Activated T-cell treated with anti-CD3 and anti-CD28 coated beads, Interleukin-2, amount 50 U/mL, for 4 hours (primary cell): Measurements from ENCODE around the gene HDLBP. TPM values are rescaled to one million over a fixed set of nuclear protein-coding genes. Genes with fewer than 3 reads are reported as not detected.
"Not testable (repeated sequence)": the region's sequence is repeated elsewhere in the genome, so short reads cannot be mapped to it uniquely, and the experiment has no call there.

Source experiments
- ATAC-seq, 2 donors: fragments of 200-7000 bp; cut with Tn5 transposase; one replicate each; pipeline ENCODE4 v1.10.0; 2021
- DNase-seq: peaks from one replicate; pipeline ENCODE4 v3.0.0-alpha.2; 2020
- H3K27me3 Mint-ChIP-seq: one replicate; pipeline ENCODE4 v1.8.0; 2021; ENCODE audit warnings: low read depth, mixed read lengths
- H3K36me3 Mint-ChIP-seq: one replicate; pipeline ENCODE4 v1.8.0; 2022; ENCODE audit warnings: mixed read lengths; ENCODE audit not compliant: insufficient read depth
- H3K4me1 Mint-ChIP-seq: one replicate; pipeline ENCODE4 v1.8.0; 2021; ENCODE audit warnings: low read depth, mixed read lengths
- H3K4me3 Mint-ChIP-seq: one replicate; pipeline ENCODE4 v1.8.0; 2021; ENCODE audit warnings: mild to moderate bottlenecking, moderate library complexity, mixed read lengths
- H3K9me3 Mint-ChIP-seq: one replicate; pipeline ENCODE4 v1.8.0; 2021; ENCODE audit warnings: mixed read lengths
- total RNA-seq, 3 donors: library from RNA; stranded (reverse); gene quantifications; one replicate each; pipeline ENCODE4 v1.2.1, GENCODE V29; 2021

The HDLBP gene
- total RNA-seq, 3 donors from 2014 or later, result 231 to 270 (median 257) TPM

DNA sequence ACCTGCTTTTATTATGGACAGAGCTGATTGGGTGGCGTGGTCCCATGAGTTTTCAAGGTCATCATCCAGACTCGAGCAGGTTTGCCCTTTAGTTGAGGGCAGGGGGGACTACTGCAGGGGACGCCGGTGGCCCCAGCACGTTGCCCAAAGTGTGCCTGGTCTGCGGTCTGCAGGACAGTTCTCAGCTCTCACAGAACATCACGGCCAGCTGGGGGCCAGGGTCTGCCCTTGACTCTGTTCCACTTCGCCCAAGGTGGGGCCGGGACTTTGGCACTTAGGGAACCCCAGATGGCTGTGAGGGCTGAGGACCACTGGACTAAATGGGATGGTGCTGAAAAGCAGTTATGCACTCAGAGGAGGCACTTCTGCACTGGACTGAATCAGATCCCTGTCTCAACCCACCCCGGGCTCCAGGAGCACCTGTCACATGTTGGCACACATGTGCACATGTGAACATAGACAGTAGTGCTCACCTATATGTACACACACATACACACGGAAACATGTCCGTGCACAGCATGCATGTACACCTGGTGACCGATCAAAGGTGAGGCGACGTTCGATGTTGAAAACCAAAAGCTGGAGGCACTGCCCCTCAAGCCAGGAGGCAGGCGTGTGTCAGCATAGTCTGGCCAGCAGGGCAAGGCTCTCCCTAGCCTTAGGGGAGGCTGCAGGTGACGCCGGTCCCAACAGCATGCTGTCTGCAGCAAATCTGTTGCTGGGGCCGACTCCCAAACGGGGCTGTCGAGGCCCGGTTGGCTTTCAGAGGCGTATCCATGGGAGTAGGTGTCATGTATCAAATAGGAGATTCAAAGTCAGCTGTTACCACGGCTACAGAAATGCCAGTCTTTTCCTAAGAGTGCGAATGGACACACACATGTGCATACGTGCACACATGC lies 116.8 kb downstream of the HDLBP start:
- no peaks in the 10 kb centered on the region for H3K36me3 Mint-ChIP-seq
- DNase-seq (no peak), ATAC-seq (no peak)
- no peak overlapping the region for H3K4me3 Mint-ChIP-seq
- H3K27me3 Mint-ChIP-seq, result no peaks in the 10 kb centered on the region
- no peaks in the 10 kb centered on the region for H3K9me3 Mint-ChIP-seq
- no peaks in the 10 kb centered on the region for H3K4me1 Mint-ChIP-seq

DNA sequence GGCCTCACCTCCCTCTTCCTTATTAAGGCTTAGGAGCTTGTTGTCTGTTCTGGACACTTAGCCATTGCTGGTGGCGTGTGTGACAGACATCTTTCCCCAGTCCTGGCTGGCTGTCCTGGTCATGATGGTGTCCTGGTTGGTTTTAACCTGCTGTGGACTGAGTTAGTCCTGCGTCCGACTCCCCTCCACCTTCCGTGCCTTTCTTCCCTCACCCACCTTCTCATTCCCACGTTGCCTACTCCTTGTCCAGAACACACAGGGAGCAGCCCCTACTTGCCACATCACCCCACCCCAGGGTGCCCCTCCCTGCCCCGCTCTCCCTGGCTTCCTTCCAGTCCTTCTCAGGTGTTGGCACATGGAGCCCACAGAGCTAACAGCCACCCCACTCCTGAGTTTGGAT lies 117.5 kb downstream of the HDLBP start:
- no peak for DNase-seq
- Mint-ChIP-seq H3K4me3 (no peak overlapping the region), H3K36me3 (no peaks in the 10 kb centered on the region), H3K9me3 (no peaks in the 10 kb centered on the region), H3K4me1 (no peaks in the 10 kb centered on the region), H3K27me3 (no peaks in the 10 kb centered on the region)
- no peak for ATAC-seq

DNA sequence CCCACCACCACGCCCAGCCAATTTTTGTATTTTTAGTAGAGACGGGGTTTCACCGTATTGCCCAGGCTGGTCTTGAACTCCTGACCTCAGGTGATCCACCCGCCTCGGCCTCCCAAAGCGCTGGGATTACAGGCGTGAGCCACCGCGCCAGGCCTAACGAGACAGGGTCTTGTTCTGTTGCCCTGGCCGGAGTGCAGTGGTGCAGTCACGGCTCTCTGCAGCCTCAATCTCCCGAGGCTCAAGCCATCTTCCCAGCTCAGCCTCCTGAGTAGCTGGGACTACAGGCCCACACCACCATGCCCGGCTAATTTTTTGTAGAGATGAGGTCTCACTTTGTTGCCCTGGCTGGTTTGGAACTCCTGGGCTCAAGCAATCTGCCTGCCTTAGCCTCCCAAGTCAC lies 118.2 kb downstream of the HDLBP start:
- H3K27me3 Mint-ChIP-seq, H3K4me3 Mint-ChIP-seq, H3K9me3 Mint-ChIP-seq, ATAC-seq, DNase-seq, H3K36me3 Mint-ChIP-seq, H3K4me1 Mint-ChIP-seq: not testable (repeated sequence)

DNA sequence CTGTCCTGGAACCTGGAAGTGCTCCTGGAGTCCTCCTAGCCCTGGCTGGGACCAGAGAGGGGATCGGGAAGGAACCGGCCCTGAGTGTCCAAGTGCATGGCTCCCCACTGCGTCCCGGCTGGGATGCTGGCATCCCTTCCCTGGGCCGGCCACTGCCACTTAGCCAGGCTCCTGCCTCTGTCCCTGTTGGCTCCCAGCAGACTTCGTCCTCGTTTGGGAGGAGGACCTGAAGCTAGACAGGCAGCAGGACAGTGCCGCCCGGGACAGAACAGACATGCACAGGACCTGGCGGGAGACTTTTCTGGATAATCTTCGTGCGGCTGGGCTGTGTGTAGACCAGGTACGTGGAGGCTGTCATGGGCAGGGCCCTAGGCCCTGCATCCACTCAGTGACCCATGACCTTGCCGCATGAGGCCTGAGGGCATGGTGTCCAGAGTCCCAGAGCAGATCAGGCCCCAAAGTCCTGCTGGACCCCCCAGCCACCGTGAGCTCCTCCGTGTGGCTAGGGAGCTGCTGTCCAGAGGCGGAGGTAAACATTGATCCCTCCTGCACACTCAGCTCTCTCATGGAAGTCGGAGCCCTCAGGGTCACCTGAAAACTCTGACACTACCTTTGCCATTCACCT lies 119.9 kb downstream of the HDLBP start:
- Mint-ChIP-seq H3K27me3 (no peaks in the 10 kb centered on the region), H3K4me3 (no peak overlapping the region), H3K9me3 (no peaks in the 10 kb centered on the region), H3K36me3 (no peaks in the 10 kb centered on the region), H3K4me1 (no peaks in the 10 kb centered on the region)
- no peak for ATAC-seq
- DNase-seq, result no peak

DNA sequence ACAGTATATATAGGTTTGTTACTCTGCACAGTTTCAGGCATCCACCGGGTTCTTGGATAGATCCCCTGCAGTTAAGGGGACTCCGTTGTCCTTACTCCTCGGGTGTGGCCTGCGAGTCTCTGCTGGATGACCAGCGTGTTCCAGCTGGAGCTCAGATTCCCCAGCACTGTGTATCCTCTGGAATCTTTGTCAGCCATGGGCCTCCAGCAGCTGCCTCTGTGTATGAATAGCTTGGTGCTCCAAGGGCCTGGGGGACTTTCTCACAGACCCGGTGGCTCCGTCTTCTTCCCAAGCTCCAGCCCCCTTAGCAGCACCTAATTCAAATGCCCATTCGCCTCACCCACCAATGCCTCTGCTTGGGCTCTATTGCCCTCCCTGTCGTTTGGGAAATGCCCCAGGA lies 120.7 kb downstream of the HDLBP start:
- Mint-ChIP-seq H3K36me3 (no peaks in the 10 kb centered on the region), H3K4me3 (no peak overlapping the region), H3K27me3 (no peaks in the 10 kb centered on the region), H3K9me3 (no peaks in the 10 kb centered on the region), H3K4me1 (no peaks in the 10 kb centered on the region)
- no peak for DNase-seq
- no peak for ATAC-seq

DNA sequence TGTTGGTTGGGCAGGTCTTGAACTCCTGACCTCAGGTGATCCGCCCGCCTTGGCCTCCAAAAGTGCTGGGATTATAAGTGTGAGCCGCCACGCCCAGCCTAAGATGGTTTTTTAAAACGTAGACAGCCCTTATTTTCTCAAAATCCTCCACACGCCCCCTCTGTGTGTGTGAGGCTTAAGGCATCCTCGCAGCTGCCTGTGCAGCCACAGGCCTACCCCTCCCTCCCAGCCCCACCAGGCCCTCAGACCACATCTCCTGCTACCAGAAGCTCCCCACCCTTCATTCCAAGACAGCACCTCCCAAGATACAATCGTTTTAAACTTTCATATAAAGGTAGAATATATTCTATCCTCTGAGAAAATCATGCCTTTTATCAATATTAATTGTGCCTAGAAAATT lies 122.2 kb downstream of the HDLBP start:
- no peak for DNase-seq
- no peak overlapping the region for H3K4me3 Mint-ChIP-seq
- no peaks in the 10 kb centered on the region for H3K36me3 Mint-ChIP-seq
- no peak for ATAC-seq
- H3K9me3 Mint-ChIP-seq, result no peaks in the 10 kb centered on the region
- H3K27me3 Mint-ChIP-seq, result no peaks in the 10 kb centered on the region
- H3K4me1 Mint-ChIP-seq, result no peaks in the 10 kb centered on the region

DNA sequence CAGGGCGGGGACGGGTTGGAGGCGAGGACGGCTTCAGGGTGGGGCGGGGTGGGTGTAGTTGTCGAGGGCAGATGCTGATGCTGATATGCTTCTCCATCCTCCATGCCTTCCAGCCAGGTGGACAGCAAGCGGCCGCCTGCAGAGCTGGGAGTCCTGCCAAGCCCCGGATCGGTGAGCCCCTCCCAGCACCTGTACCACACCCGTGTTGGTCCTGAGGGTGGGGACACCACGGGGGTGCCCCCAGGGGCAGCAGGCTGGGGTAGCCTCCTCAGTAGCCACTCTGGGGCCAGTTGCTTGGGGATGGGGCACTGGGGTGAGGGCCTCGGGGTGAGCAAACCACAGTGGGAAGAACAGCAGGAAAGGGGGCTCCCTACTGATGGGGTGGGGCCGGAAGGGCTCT lies 124.4 kb downstream of the HDLBP start:
- no peak for ATAC-seq

DNA sequence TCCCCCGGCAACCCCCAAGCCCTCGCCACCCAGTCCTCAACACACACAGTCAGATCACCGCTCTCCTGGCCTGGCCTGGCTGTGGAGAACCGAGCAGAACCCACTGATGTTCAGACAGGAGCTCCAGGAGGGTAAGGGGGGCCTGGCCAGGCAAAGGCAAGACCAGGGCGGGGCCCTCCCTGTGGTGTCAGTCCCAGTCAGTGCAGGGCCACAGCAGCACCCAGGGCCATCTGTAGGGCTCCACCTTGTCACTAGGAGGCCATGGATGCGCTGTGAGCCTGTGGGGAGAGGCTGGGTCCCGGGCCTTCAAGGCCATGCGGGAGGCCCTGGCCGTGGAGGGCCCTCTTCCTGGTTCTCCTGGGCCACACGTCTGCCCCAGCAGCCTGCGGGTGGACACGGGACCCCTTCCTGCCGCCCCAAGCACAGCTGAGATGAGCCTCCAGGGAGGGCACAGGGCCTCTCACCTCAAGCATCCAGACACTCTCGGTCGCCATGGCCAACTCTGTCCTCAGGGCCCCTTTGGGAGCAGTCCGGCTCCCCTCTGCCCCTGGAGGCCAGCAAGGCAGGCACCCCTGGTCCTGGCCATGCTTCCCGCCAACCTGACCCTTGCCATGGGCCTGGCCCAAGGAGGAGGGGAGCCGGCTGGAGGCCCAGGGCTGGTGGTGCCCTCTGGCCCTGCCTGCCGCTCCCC lies 125.0 kb downstream of the HDLBP start:
- Mint-ChIP-seq H3K27me3 (no peaks in the 10 kb centered on the region), H3K4me1 (no peaks in the 10 kb centered on the region), H3K36me3 (no peaks in the 10 kb centered on the region), H3K4me3 (no peak overlapping the region), H3K9me3 (no peaks in the 10 kb centered on the region)
- ATAC-seq, result no peak
- no peak for DNase-seq

More for the DNA sequence above, 124.4 kb downstream of the HDLBP start:
- Mint-ChIP-seq H3K4me1 (no peaks in the 10 kb centered on the region), H3K4me3 (no peak overlapping the region), H3K9me3 (no peaks in the 10 kb centered on the region), H3K27me3 (no peaks in the 10 kb centered on the region), H3K36me3 (no peaks in the 10 kb centered on the region)
- DNase-seq, result no peak

DNA sequence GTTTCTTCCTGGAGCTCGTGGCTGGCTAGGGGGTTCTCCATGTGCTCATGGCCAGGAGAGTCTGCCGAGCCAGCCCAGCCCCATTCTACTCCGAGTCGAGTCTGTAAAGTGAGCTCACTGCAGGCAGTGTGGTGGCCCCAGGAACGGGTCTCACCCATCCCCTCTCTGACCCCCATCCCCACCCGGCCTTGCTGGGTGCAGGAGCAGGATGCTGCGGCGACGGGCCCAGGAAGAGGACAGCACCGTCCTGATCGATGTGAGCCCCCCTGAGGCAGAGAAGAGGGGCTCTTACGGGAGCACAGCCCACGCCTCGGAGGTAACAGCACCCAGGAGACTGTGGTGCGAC lies 125.6 kb downstream of the HDLBP start:
- Mint-ChIP-seq H3K36me3 (no peaks in the 10 kb centered on the region), H3K9me3 (no peaks in the 10 kb centered on the region), H3K27me3 (no peaks in the 10 kb centered on the region), H3K4me1 (no peaks in the 10 kb centered on the region), H3K4me3 (no peak overlapping the region)
- ATAC-seq, result no peak
- no peak for DNase-seq

DNA sequence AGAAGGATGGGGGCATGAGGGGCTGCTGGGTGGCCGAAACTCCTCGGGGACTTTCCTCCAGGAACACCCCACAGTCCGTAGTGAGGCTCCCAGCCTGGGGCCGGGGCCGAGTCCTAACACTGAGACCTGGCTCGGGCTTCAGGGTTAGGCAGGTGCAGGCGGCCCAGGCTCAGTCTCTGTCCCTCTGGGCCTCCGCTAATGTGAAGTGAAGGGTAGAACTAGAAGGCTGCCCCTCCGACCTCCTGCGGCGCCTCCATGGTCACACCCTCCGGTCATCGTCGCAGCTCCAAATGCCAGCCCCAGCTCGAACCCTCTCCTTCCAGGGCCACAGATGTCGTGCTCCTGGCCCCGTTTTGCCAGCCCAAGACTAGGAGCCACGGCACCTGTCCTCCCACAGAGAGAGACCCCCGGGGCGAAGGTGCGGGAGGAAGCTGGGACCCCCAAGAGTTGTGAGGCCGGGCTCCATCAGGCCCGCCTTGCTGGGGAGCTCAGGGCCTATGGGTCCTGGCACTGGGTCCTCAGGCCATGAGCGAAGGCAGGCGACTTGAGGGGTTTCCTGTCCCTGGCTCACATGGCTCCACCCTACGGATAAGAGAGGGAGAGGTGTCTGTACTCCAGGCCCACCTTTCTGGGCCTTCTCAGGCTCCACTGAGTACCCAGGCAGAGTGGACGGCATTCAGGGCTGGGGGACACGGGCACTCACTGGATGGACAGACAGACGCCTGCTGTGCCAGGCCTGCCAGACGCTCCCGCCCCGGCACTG lies 126.2 kb downstream of the HDLBP start:
- DNase-seq (no peak), ATAC-seq (no peak)
- H3K4me3 Mint-ChIP-seq, result no peak overlapping the region
- no peaks in the 10 kb centered on the region for H3K27me3 Mint-ChIP-seq
- no peaks in the 10 kb centered on the region for H3K36me3 Mint-ChIP-seq
- no peaks in the 10 kb centered on the region for H3K4me1 Mint-ChIP-seq
- no peaks in the 10 kb centered on the region for H3K9me3 Mint-ChIP-seq

DNA sequence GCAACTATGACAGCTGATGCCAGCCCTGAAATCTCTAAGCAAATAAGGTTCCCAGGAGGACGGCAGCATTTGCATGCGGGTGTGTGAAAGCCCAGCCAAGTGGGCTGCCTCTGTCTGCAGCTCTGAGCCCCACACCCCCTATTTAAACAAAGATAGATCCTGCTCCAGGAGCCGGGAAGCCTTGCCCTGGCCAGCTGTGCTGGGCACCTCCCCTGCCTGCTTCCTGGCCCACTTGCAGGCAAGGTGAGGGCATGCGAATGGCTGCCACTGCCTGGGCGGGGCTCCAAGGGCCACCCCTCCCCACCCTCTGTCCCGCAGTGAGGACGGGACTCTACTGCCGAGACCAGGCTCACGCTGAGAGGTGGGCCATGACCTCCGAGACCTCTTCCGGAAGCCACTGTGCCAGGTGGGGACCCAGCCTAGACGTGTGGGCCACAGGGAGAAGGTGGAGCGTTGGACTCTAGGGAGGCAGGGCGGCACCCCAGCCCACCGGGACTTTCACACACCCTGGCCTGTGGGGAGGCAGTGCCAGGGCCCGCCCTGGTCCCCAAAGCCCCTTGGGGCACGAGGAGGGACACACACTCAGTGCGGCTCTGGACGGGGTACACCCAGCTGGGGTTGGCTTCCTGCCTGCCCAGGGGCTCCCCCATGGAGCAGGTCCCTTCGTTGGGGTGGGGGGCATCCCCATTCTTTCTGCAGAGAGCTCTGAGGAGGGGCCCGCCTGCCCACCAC lies 126.9 kb downstream of the HDLBP start, which contains the start of gene ANO7:
TSS of gene ANO7 (plus strand) at position 317 of the 732 bp plus-strand sequence. CDS start 1,387 bp downstream, outside the sequence.
- Mint-ChIP-seq H3K36me3 (peaks cover 2% of the 10 kb centered on the region), H3K9me3 (no peaks in the 10 kb centered on the region), H3K27me3 (no peaks in the 10 kb centered on the region), H3K4me1 (no peaks in the 10 kb centered on the region), H3K4me3 (no peak within 1 kb of the TSS)
- DNase-seq (no peak), ATAC-seq (no peak)

DNA sequence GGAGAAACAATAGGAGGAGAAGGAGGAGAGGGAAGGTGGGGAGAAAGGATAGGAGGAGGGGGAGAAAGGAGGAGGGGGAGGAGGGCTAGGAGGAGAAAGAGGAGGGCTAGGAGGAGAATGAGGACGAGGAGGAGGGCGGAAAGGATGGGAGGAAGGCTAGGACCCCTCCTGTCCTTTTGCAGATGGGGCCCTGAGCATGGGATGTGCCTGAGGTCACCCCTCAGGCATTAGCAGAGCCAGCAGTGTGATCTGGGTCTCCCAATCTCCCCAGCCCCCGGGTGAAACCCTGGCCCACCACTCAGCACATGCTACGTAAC lies 127.6 kb downstream of the HDLBP start:
- Mint-ChIP-seq H3K27me3 (no peaks in the 10 kb centered on the region), H3K36me3 (peaks cover 4% of the 10 kb centered on the region), H3K4me1 (no peaks in the 10 kb centered on the region), H3K9me3 (no peaks in the 10 kb centered on the region), H3K4me3 (no peak overlapping the region)
- no peak for DNase-seq
- ATAC-seq, result no peak

DNA sequence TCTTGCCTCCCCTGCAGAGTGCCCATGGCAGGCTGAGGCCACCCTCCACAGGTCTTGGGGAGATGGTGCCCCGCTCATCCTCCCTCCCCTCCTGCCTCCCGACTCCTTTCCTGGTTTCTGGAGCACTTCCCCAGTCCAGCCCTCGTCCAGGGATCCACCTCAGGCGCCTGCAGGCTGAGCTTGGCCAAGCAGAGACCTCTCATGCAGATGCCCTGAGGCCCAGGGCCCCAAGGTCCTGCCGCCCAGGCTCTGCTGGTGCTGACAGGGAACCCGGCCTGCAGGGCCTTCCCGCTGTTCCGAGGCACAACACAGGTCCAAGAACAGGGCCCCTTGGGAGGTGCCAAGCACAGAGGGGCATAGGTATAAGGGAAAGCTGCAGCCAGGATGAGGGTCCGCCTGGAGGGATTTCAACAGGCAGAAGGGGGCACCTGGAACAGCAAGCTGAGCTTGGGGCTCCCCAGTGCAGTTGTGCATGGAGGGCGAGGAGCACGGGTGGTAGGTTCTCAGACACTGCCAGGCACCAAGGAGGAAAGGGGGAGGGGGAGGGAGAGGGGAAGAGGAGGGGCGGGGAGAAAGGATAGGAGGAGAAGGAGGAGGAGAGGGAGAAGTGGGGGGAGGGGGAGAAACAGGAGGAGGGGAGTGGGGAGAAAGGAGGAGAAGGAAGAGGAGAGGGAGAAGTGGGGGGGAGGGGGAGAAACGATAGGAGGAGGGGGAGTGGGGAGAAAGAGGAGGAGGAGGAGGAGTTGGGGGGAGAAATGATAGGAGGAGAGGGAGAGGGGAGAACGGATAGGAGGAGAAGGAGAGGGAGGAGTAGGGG lies 128.2 kb downstream of the HDLBP start:
- Mint-ChIP-seq H3K4me3 (no peak overlapping the region), H3K36me3 (peaks cover 4% of the 10 kb centered on the region), H3K4me1 (no peaks in the 10 kb centered on the region), H3K27me3 (no peaks in the 10 kb centered on the region), H3K9me3 (no peaks in the 10 kb centered on the region)
- ATAC-seq (no peak), DNase-seq (no peak)
